WTC11 (cell line): ENCODE measurements around the gene A4GNT. TPM values are rescaled to one million over a fixed set of nuclear protein-coding genes. Genes with fewer than 3 reads are reported as not detected.
"Not testable (repeated sequence)": the region's sequence is repeated elsewhere in the genome, so short reads cannot be mapped to it uniquely, and the experiment has no call there.

Experiments
- ATAC-seq: fragments of 200-7000 bp; cut with Tn5 transposase; 2 replicates; pipeline ENCODE4 v1.10.0; 2021; ENCODE audit warnings: mild to moderate bottlenecking, moderate library complexity
- CTCF ChIA-PET: fragments of 300-600 bp; sonication (Branson Sonifier 250); formaldehyde crosslinking; loops from one replicate; lab custom pipeline; 2021; ENCODE audit warnings: antibody characterized with exemption; lab: Charles Lee
- POLR2A ChIA-PET: fragments of 350-600 bp; sonication (Branson Sonifier 250); formaldehyde crosslinking; loops from one replicate; lab custom pipeline; 2021; ENCODE audit warnings: antibody characterized with exemption; lab: Charles Lee
- DNase-seq: peaks from one replicate; pipeline ENCODE4 v3.0.0; 2021; ENCODE audit warnings: low spot score
- H3K27ac Mint-ChIP-seq: 2 replicates; pipeline ENCODE4 v1.8.0; 2021; ENCODE audit warnings: mixed read lengths
- H3K27me3 Mint-ChIP-seq: 2 replicates; pipeline ENCODE4 v1.8.0; 2021; ENCODE audit warnings: low read depth, mild to moderate bottlenecking, moderate library complexity, mixed read lengths
- H3K36me3 Mint-ChIP-seq: 2 replicates; pipeline ENCODE4 v1.8.0; 2021; ENCODE audit warnings: mixed read lengths
- H3K4me1 Mint-ChIP-seq: 2 replicates; pipeline ENCODE4 v1.8.0; 2022; ENCODE audit warnings: mixed read lengths
- H3K4me3 Mint-ChIP-seq: 2 replicates; pipeline ENCODE4 v1.8.0; 2021; ENCODE audit warnings: mild to moderate bottlenecking, moderate library complexity, mixed read lengths
- H3K9me3 Mint-ChIP-seq: 2 replicates; pipeline ENCODE4 v1.8.0; 2021; ENCODE audit warnings: mixed read lengths
- CBFB ChIP-seq: sonication (generic); formaldehyde crosslinking; IDR thresholded peaks from 2 replicates; pipeline ENCODE4 v1.8.1; 2022; ENCODE audit warnings: mild to moderate bottlenecking, low read depth, missing genetic modification reagents
- CREM ChIP-seq: sonication (generic); formaldehyde crosslinking; IDR thresholded peaks from 2 replicates; pipeline ENCODE4 v1.8.1; 2022; ENCODE audit warnings: mild to moderate bottlenecking, missing genetic modification reagents, moderate library complexity
- OVOL2 ChIP-seq: fragments of 250-450 bp; sonication (Bioruptor Pico); IDR thresholded peaks from 2 replicates; pipeline ENCODE4 v1.9.0; 2021; ENCODE audit warnings: mild to moderate bottlenecking, borderline replicate concordance
- SMAD4 ChIP-seq: sonication (generic); formaldehyde crosslinking; IDR thresholded peaks from 2 replicates; pipeline ENCODE4 v1.8.0; 2022; ENCODE audit warnings: mild to moderate bottlenecking, missing genetic modification reagents
- SP1 ChIP-seq: sonication (generic); formaldehyde crosslinking; conservative IDR thresholded peaks from 2 replicates; pipeline ENCODE4 v1.8.1; 2022; ENCODE audit warnings: missing genetic modification reagents
- STAT6 ChIP-seq: sonication (generic); formaldehyde crosslinking; conservative IDR thresholded peaks from 2 replicates; pipeline ENCODE4 v1.8.1; 2023; ENCODE audit warnings: mild to moderate bottlenecking, low read depth, missing genetic modification reagents, moderate library complexity
- ZBTB21 ChIP-seq: sonication (generic); formaldehyde crosslinking; IDR thresholded peaks from 2 replicates; pipeline ENCODE4 v1.8.1; 2023; ENCODE audit warnings: mild to moderate bottlenecking, missing genetic modification reagents, borderline replicate concordance
- ZNF263 ChIP-seq: sonication (generic); formaldehyde crosslinking; IDR thresholded peaks from 2 replicates; pipeline ENCODE4 v1.8.1; 2022; ENCODE audit warnings: low read depth, mild to moderate bottlenecking, moderate library complexity, missing genetic modification reagents
- ZNF532 ChIP-seq: fragments of 250-450 bp; sonication (Bioruptor Pico); IDR thresholded peaks from 2 replicates; pipeline ENCODE4 v1.9.0; 2021; ENCODE audit warnings: mild to moderate bottlenecking, borderline replicate concordance
- total RNA-seq: library from RNA; stranded (reverse); gene quantifications from 3 replicates; pipeline ENCODE4 v1.2.3, GENCODE V29; 2021
- TF ChIP-seq, protein P1 (sequence below): fragments of 200-600 bp; IDR thresholded peaks from 2 replicates; pipeline ENCODE4 v1.8.0; 2022; ENCODE audit warnings: antibody characterized with exemption
- TF ChIP-seq, protein P2 (sequence below): sonication (generic); formaldehyde crosslinking; IDR thresholded peaks from 2 replicates; pipeline ENCODE4 v1.8.0; 2023; ENCODE audit warnings: mild to moderate bottlenecking, missing genetic modification reagents
- TF ChIP-seq, protein P3 (sequence below): sonication (generic); formaldehyde crosslinking; IDR thresholded peaks from 2 replicates; pipeline ENCODE4 v1.8.1; 2022; ENCODE audit warnings: mild to moderate bottlenecking, missing genetic modification reagents, moderate library complexity, borderline replicate concordance

A4GNT gene
- total RNA-seq, 1 experiment from 2014 or later = not detected

DNA sequence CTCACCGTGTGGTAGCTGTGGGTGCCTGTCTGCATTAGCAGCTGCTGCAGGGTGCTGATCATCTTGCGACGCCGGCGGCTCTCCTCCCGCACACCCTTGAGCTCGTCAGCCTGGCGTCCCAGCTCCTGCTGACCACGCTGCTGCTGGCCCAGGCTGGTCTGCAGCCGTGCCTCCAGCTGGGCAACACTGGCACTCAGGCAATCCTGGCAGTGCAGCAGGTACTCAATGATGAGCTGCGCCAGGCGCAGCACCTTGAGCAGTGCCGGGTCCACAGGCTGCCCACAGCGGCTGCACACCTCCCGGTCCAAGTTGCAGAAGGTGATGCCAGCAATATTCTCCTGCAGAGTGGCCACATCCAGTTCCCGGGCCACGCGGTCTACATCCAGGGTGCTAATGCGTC is 28.7 kb downstream of the A4GNT start (continued):
- no peak for TF ChIP-seq ZNF532
- no peak for TF ChIP-seq ZBTB21 (CRISPR knock-in tag)

DNA sequence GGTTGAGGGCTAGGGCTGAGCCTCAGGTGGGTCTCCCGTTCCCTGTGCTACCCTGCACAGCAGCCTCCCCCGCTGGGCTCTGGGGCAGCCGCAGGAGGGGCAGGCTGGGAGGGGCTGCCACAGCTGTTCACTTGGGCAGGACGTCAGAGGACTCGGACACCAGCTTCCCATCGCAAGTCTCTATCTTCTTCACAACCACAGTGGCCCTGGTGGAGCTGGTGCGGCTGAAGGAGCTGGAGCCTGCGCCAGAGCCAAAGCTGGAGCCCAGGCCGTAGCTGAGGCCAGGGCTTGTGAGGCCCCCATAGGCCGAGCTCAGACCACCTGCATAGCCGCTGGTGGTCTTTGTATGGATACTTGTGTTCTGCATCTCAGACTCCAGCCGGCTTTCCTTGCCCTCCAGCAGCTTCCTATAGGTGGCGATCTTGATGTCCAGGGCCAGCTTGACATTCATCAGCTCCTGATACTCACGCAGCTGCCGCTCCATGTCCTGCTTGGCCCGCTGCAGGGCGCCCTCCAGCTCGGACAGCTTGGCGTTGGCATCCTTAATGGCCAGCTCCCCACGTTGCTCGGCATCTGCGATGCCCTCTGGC is 30.7 kb downstream of the A4GNT start:
- TF ChIP-seq, protein P1, sequence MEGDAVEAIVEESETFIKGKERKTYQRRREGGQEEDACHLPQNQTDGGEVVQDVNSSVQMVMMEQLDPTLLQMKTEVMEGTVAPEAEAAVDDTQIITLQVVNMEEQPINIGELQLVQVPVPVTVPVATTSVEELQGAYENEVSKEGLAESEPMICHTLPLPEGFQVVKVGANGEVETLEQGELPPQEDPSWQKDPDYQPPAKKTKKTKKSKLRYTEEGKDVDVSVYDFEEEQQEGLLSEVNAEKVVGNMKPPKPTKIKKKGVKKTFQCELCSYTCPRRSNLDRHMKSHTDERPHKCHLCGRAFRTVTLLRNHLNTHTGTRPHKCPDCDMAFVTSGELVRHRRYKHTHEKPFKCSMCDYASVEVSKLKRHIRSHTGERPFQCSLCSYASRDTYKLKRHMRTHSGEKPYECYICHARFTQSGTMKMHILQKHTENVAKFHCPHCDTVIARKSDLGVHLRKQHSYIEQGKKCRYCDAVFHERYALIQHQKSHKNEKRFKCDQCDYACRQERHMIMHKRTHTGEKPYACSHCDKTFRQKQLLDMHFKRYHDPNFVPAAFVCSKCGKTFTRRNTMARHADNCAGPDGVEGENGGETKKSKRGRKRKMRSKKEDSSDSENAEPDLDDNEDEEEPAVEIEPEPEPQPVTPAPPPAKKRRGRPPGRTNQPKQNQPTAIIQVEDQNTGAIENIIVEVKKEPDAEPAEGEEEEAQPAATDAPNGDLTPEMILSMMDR = peak; percentile 18; the same call in 1 of the 2 replicates
- TF ChIP-seq, all 79 proteins: peak for 1; not testable (repeated sequence) for 78
- H3K4me1 Mint-ChIP-seq = peaks cover 10% of the 10 kb centered on the region
- ATAC-seq (peak; percentile 71), DNase-seq (peak; percentile 65)
- H3K36me3 Mint-ChIP-seq, H3K27ac Mint-ChIP-seq, H3K27me3 Mint-ChIP-seq, H3K4me3 Mint-ChIP-seq, H3K9me3 Mint-ChIP-seq, POLR2A ChIA-PET: not testable (repeated sequence)
- CTCF ChIA-PET = interaction anchor here (0.6 to 1.8 kb wide), 24 partner anchors 9 to 1157 kb away, joined by 3 to 61 read pairs (median 5); partner anchors contain the start of genes DBR1, DZIP1L and ESYT3

DNA sequence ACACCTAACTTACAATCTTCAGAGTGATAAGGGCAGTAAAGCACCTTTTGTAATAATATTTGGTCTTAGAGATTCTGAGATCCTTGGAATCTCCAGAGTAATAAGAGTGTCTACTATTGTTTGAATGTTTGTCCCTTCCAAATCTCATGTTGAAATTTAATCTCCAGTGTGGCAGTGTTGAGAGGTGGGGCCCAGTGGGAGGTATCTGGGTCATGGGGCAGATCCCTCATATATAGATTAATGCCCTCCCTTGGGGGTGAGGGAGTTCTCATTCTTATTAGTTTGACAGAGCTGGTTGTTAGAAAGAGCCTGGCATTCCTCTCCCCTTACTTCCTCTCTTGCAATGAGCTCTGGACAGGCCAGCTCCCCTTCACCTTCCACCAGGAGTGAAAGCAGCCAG is 32.8 kb downstream of the A4GNT start:
- Mint-ChIP-seq H3K9me3 (no peaks in the 10 kb centered on the region), H3K36me3 (peaks cover 8% of the 10 kb centered on the region), H3K27ac (no peak overlapping the region), H3K4me1 (peaks cover 10% of the 10 kb centered on the region), H3K4me3 (no peak overlapping the region), H3K27me3 (no peaks in the 10 kb centered on the region)
- ChIA-PET CTCF (interaction anchor here (1.1 to 2.0 kb wide), 6 partner anchors 9 to 26 kb away, joined by 4 to 10 read pairs (median 4); partner anchors contain the start of gene DZIP1L), POLR2A (no interaction called here)
- DNase-seq (no peak), ATAC-seq (no peak)
- no peak for TF ChIP-seq SP1
- TF ChIP-seq ZNF263 = no peak
- TF ChIP-seq CREM (CRISPR knock-in tag) = no peak
- TF ChIP-seq OVOL2 = no peak
- TF ChIP-seq, protein P2, sequence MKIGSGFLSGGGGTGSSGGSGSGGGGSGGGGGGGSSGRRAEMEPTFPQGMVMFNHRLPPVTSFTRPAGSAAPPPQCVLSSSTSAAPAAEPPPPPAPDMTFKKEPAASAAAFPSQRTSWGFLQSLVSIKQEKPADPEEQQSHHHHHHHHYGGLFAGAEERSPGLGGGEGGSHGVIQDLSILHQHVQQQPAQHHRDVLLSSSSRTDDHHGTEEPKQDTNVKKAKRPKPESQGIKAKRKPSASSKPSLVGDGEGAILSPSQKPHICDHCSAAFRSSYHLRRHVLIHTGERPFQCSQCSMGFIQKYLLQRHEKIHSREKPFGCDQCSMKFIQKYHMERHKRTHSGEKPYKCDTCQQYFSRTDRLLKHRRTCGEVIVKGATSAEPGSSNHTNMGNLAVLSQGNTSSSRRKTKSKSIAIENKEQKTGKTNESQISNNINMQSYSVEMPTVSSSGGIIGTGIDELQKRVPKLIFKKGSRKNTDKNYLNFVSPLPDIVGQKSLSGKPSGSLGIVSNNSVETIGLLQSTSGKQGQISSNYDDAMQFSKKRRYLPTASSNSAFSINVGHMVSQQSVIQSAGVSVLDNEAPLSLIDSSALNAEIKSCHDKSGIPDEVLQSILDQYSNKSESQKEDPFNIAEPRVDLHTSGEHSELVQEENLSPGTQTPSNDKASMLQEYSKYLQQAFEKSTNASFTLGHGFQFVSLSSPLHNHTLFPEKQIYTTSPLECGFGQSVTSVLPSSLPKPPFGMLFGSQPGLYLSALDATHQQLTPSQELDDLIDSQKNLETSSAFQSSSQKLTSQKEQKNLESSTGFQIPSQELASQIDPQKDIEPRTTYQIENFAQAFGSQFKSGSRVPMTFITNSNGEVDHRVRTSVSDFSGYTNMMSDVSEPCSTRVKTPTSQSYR (CRISPR knock-in tag) = no peak
- no peak for TF ChIP-seq CBFB
- TF ChIP-seq ZNF532 = no peak
- TF ChIP-seq, protein P3, sequence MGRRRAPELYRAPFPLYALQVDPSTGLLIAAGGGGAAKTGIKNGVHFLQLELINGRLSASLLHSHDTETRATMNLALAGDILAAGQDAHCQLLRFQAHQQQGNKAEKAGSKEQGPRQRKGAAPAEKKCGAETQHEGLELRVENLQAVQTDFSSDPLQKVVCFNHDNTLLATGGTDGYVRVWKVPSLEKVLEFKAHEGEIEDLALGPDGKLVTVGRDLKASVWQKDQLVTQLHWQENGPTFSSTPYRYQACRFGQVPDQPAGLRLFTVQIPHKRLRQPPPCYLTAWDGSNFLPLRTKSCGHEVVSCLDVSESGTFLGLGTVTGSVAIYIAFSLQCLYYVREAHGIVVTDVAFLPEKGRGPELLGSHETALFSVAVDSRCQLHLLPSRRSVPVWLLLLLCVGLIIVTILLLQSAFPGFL (CRISPR knock-in tag) = no peak
- no peak for TF ChIP-seq STAT6 (CRISPR knock-in tag)
- TF ChIP-seq SMAD4 (CRISPR knock-in tag) = no peak
